Fibroblast of lung (primary cell): ENCODE results near the gene ADRM1.

Experiments used
- CTCF ChIP-seq, 2 donors: IDR thresholded peaks in 1 of 2; conservative IDR thresholded peaks in 1 of 2; 1 replicate in 1 of 2; 2 replicates in 1 of 2; pipeline ENCODE4 v1.5.1; 2011 to 2012; ENCODE audit warnings: low read length in 2 of 2, control low read depth in 1 of 2, inconsistent platforms in 1 of 2, low read depth in 1 of 2, mild to moderate bottlenecking in 1 of 2
- EZH2 ChIP-seq: IDR thresholded peaks from 2 replicates; pipeline ENCODE4 v1.5.1; 2012; ENCODE audit warnings: low read length, control low read depth, mild to moderate bottlenecking; ENCODE audit errors: missing control alignments

GRCh38 chr20:62267543-62267942 is 35.3 kb upstream of the ADRM1 start:
- TF ChIP-seq EZH2 (no peak), CTCF (conservative IDR thresholded peaks at IDR 0.05 in 1 of 2, IDR thresholded peaks at IDR 0.05 in 1 of 2; ENCODE audit: low read depth in 1 of 2, low read length in 2 of 2) (no peak)
